GM23338 (cell line): ENCODE results near the gene CYP19A1.

ENCODE experiments used
- CREB1 ChIP-seq: fragments of 250-450 bp; sonication (Bioruptor Pico); IDR thresholded peaks from 2 replicates; pipeline ENCODE4 v1.5.0; 2020; ENCODE audit warnings: low read depth, mild to moderate bottlenecking, moderate library complexity
- CTCF ChIP-seq, 2 experiments: fragments of 200-600 bp in 1 of 2; sonication (generic) in 1 of 2; conservative IDR thresholded peaks; 2 replicates each; pipeline versions ENCODE4 v1.5.1 to v1.6.1; 2016 to 2017; ENCODE audit warnings: antibody characterized with exemption in 2 of 2, low read depth in 2 of 2, mild to moderate bottlenecking in 2 of 2, moderate library complexity in 1 of 2
- ETS1 ChIP-seq: IDR thresholded peaks from 2 replicates; pipeline ENCODE4 v1.6.1; 2016; ENCODE audit warnings: antibody characterized with exemption
- EZH2 ChIP-seq: fragments of 200-600 bp; sonication (generic); IDR thresholded peaks from one replicate; pipeline ENCODE4 v1.8.0; 2017; ENCODE audit warnings: antibody characterized with exemption, mild to moderate bottlenecking, low read depth; ENCODE audit not compliant: unreplicated experiment
- EZH2phosphoT487 ChIP-seq: fragments of 200-600 bp; sonication (generic); IDR thresholded peaks from one replicate; pipeline ENCODE4 v1.8.1; 2018; ENCODE audit warnings: antibody characterized with exemption; ENCODE audit not compliant: unreplicated experiment
- JUNB ChIP-seq: IDR thresholded peaks from one replicate; pipeline ENCODE4 v1.6.1; 2016; ENCODE audit warnings: antibody characterized with exemption; ENCODE audit not compliant: unreplicated experiment
- NANOG ChIP-seq: IDR thresholded peaks from 2 replicates; pipeline ENCODE4 v1.6.1; 2016; ENCODE audit warnings: antibody characterized with exemption, borderline replicate concordance
- POLR2AphosphoS5 ChIP-seq: IDR thresholded peaks from 2 replicates; pipeline ENCODE4 v1.6.1; 2016; ENCODE audit warnings: antibody characterized with exemption, low read depth
- REST ChIP-seq: IDR thresholded peaks from one replicate; pipeline ENCODE4 v1.6.1; 2018; ENCODE audit warnings: antibody characterized with exemption; ENCODE audit not compliant: unreplicated experiment
- STAT1 ChIP-seq: IDR thresholded peaks from one replicate; pipeline ENCODE4 v1.6.1; 2016; ENCODE audit warnings: antibody characterized with exemption; ENCODE audit not compliant: unreplicated experiment
- ZNF114 ChIP-seq: fragments of 250-450 bp; sonication (Bioruptor Pico); IDR thresholded peaks from 2 replicates; pipeline ENCODE4 v1.5.0; 2020; ENCODE audit warnings: mild to moderate bottlenecking, moderate library complexity
- ZNF331 ChIP-seq: fragments of 250-450 bp; sonication (Bioruptor Pico); IDR thresholded peaks from 2 replicates; pipeline ENCODE4 v1.5.0; 2020; ENCODE audit warnings: low read depth, mild to moderate bottlenecking, moderate library complexity
- ZNF462 ChIP-seq: fragments of 250-450 bp; sonication (Bioruptor Pico); IDR thresholded peaks from 2 replicates; pipeline ENCODE4 v1.5.0; 2020; ENCODE audit warnings: mild to moderate bottlenecking, moderate library complexity

- TF ChIP-seq POLR2AphosphoS5 (no peak), REST (no peak), CTCF (conservative IDR thresholded peaks at IDR 0.05; ENCODE audit: low read depth in 2 of 2) (no peak), EZH2 (no peak), JUNB (no peak), EZH2phosphoT487 (no peak), ETS1 (no peak), CREB1 (no peak), ZNF114 (CRISPR knock-in tag) (no peak), STAT1 (no peak), ZNF331 (CRISPR knock-in tag) (no peak), NANOG (no peak), ZNF462 (no peak)
Observed at GRCh38 chr15:51270706-51271105, 67.7 kb downstream of the CYP19A1 start.
